Measurements from ENCODE around the gene RCAN2.

RCAN2 gene

GRCh38 chr6:46235242-46235641 lies 256.0 kb downstream of the RCAN2 start:
- in situ Hi-C loops (cut with MboI; ENCODE audit: low sequenced_read_pairs) = no loop called here

GRCh38 chr6:46234700-46235099 lies 256.5 kb downstream of the RCAN2 start:
- no peak for DNase-seq (ENCODE audit: low spot score in 2 of 2)
- H3K9me3 ChIP-seq = no peaks in the 10 kb centered on the region
- no peaks in the 10 kb centered on the region for H3K4me1 ChIP-seq
- in situ Hi-C loops (cut with MboI; ENCODE audit: low sequenced_read_pairs) = no loop called here
- H3K27me3 ChIP-seq (ENCODE audit: low read depth) = no peaks in the 10 kb centered on the region
- H3K36me3 ChIP-seq (replicated peaks) = no peaks in the 10 kb centered on the region
- H3K4me3 ChIP-seq = no peak overlapping the region

More at GRCh38 chr6:46235242-46235641, 256.0 kb downstream of the RCAN2 start:
- H3K27me3 ChIP-seq (ENCODE audit: low read depth) = no peaks in the 10 kb centered on the region
- H3K4me1 ChIP-seq = no peaks in the 10 kb centered on the region
- no peaks in the 10 kb centered on the region for H3K36me3 ChIP-seq (replicated peaks)
- H3K4me3 ChIP-seq = no peak overlapping the region
- DNase-seq (ENCODE audit: low spot score in 2 of 2) = no peak
- no peaks in the 10 kb centered on the region for H3K9me3 ChIP-seq

GRCh38 chr6:46234156-46234556 lies 257.1 kb downstream of the RCAN2 start:
- no peaks in the 10 kb centered on the region for H3K4me1 ChIP-seq
- no peaks in the 10 kb centered on the region for H3K27me3 ChIP-seq (ENCODE audit: low read depth)
- H3K4me3 ChIP-seq = no peak overlapping the region
- in situ Hi-C loops (cut with MboI; ENCODE audit: low sequenced_read_pairs) = no loop called here
- no peak for DNase-seq (ENCODE audit: low spot score in 2 of 2)
- H3K9me3 ChIP-seq = no peaks in the 10 kb centered on the region
- no peaks in the 10 kb centered on the region for H3K36me3 ChIP-seq (replicated peaks)

GRCh38 chr6:46233129-46233528 lies 258.1 kb downstream of the RCAN2 start:
- Histone ChIP-seq H3K9me3 (no peaks in the 10 kb centered on the region), H3K4me1 (no peaks in the 10 kb centered on the region), H3K4me3 (no peak overlapping the region), H3K36me3 (replicated peaks) (no peaks in the 10 kb centered on the region), H3K27me3 (ENCODE audit: low read depth) (no peaks in the 10 kb centered on the region)
- no peak for DNase-seq (ENCODE audit: low spot score in 2 of 2)
- in situ Hi-C loops (cut with MboI; ENCODE audit: low sequenced_read_pairs) = no loop called here

- Histone ChIP-seq H3K36me3 (replicated peaks) (no peaks in the 10 kb centered on the region), H3K9me3 (no peaks in the 10 kb centered on the region), H3K4me3 (no peak overlapping the region), H3K27me3 (ENCODE audit: low read depth) (no peaks in the 10 kb centered on the region), H3K4me1 (no peaks in the 10 kb centered on the region)
- DNase-seq (ENCODE audit: low spot score in 2 of 2) = no peak
- in situ Hi-C loops (cut with MboI; ENCODE audit: low sequenced_read_pairs) = no loop called here
Measured at GRCh38 chr6:46222286-46222685, 269.0 kb downstream of the RCAN2 start.

- H3K4me3 ChIP-seq = no peak overlapping the region
- peak in 1 of 2 experiments; percentile 36 for DNase-seq (ENCODE audit: low spot score in 2 of 2)
- H3K27me3 ChIP-seq (ENCODE audit: low read depth) = no peaks in the 10 kb centered on the region
- H3K36me3 ChIP-seq (replicated peaks) = no peaks in the 10 kb centered on the region
- no peaks in the 10 kb centered on the region for H3K4me1 ChIP-seq
- in situ Hi-C loops (cut with MboI; ENCODE audit: low sequenced_read_pairs) = no loop called here
- H3K9me3 ChIP-seq = no peaks in the 10 kb centered on the region
Measured at GRCh38 chr6:46221222-46221793, 269.9 kb downstream of the RCAN2 start.

GRCh38 chr6:46220352-46221221 lies 270.7 kb downstream of the RCAN2 start:
- no peaks in the 10 kb centered on the region for H3K36me3 ChIP-seq (replicated peaks)
- DNase-seq (ENCODE audit: low spot score in 2 of 2) = no peak
- H3K4me1 ChIP-seq = no peaks in the 10 kb centered on the region
- H3K9me3 ChIP-seq = no peaks in the 10 kb centered on the region
- H3K27me3 ChIP-seq (ENCODE audit: low read depth) = no peaks in the 10 kb centered on the region
- in situ Hi-C loops (cut with MboI; ENCODE audit: low sequenced_read_pairs) = no loop called here
- no peak overlapping the region for H3K4me3 ChIP-seq

- in situ Hi-C loops (cut with MboI; ENCODE audit: low sequenced_read_pairs) = no loop called here
- Histone ChIP-seq H3K36me3 (replicated peaks) (no peaks in the 10 kb centered on the region), H3K4me1 (no peaks in the 10 kb centered on the region), H3K9me3 (no peaks in the 10 kb centered on the region), H3K4me3 (no peak overlapping the region), H3K27me3 (ENCODE audit: low read depth) (no peaks in the 10 kb centered on the region)
- DNase-seq (ENCODE audit: low spot score in 2 of 2) = no peak
Measured at GRCh38 chr6:46219661-46220060, 271.6 kb downstream of the RCAN2 start.

GRCh38 chr6:46218457-46218856 lies 272.8 kb downstream of the RCAN2 start:
- Histone ChIP-seq H3K27me3 (ENCODE audit: low read depth) (no peaks in the 10 kb centered on the region), H3K36me3 (replicated peaks) (no peaks in the 10 kb centered on the region), H3K9me3 (no peaks in the 10 kb centered on the region), H3K4me3 (no peak overlapping the region), H3K4me1 (no peaks in the 10 kb centered on the region)
- in situ Hi-C loops (cut with MboI; ENCODE audit: low sequenced_read_pairs) = no loop called here
- no peak for DNase-seq (ENCODE audit: low spot score in 2 of 2)

GRCh38 chr6:46217671-46218131 lies 273.5 kb downstream of the RCAN2 start:
- Histone ChIP-seq H3K4me1 (no peaks in the 10 kb centered on the region), H3K4me3 (no peak overlapping the region), H3K36me3 (replicated peaks) (no peaks in the 10 kb centered on the region), H3K9me3 (no peaks in the 10 kb centered on the region), H3K27me3 (ENCODE audit: low read depth) (no peaks in the 10 kb centered on the region)
- in situ Hi-C loops (cut with MboI; ENCODE audit: low sequenced_read_pairs) = no loop called here
- DNase-seq (ENCODE audit: low spot score in 2 of 2) = no peak

- Histone ChIP-seq H3K27me3 (ENCODE audit: low read depth) (no peaks in the 10 kb centered on the region), H3K4me3 (no peak overlapping the region), H3K9me3 (no peaks in the 10 kb centered on the region), H3K4me1 (no peaks in the 10 kb centered on the region), H3K36me3 (replicated peaks) (no peaks in the 10 kb centered on the region)
- in situ Hi-C loops (cut with MboI; ENCODE audit: low sequenced_read_pairs) = no loop called here
- no peak for DNase-seq (ENCODE audit: low spot score in 2 of 2)
Measured at GRCh38 chr6:46216879-46217278, 274.4 kb downstream of the RCAN2 start.

- H3K36me3 ChIP-seq (replicated peaks) = no peaks in the 10 kb centered on the region
- in situ Hi-C loops (cut with MboI; ENCODE audit: low sequenced_read_pairs) = no loop called here
- H3K9me3 ChIP-seq = no peaks in the 10 kb centered on the region
- H3K4me1 ChIP-seq = no peaks in the 10 kb centered on the region
- no peak overlapping the region for H3K4me3 ChIP-seq
- no peaks in the 10 kb centered on the region for H3K27me3 ChIP-seq (ENCODE audit: low read depth)
- no peak for DNase-seq (ENCODE audit: low spot score in 2 of 2)
Measured at GRCh38 chr6:46215777-46216176, 275.5 kb downstream of the RCAN2 start.

- DNase-seq (ENCODE audit: low spot score in 2 of 2) = no peak
- in situ Hi-C loops (cut with MboI; ENCODE audit: low sequenced_read_pairs) = no loop called here
- Histone ChIP-seq H3K36me3 (replicated peaks) (no peaks in the 10 kb centered on the region), H3K27me3 (ENCODE audit: low read depth) (no peaks in the 10 kb centered on the region), H3K4me3 (no peak overlapping the region), H3K4me1 (no peaks in the 10 kb centered on the region), H3K9me3 (no peaks in the 10 kb centered on the region)
Measured at GRCh38 chr6:46215213-46215612, 276.0 kb downstream of the RCAN2 start.

GRCh38 chr6:46211917-46212316 lies 279.3 kb downstream of the RCAN2 start:
- H3K36me3 ChIP-seq (replicated peaks) = no peaks in the 10 kb centered on the region
- no peaks in the 10 kb centered on the region for H3K27me3 ChIP-seq (ENCODE audit: low read depth)
- in situ Hi-C loops (cut with MboI; ENCODE audit: low sequenced_read_pairs) = no loop called here
- DNase-seq (ENCODE audit: low spot score in 2 of 2) = no peak
- H3K4me1 ChIP-seq = no peaks in the 10 kb centered on the region
- H3K9me3 ChIP-seq = no peaks in the 10 kb centered on the region
- no peak overlapping the region for H3K4me3 ChIP-seq
